ENCODE data around the gene SFXN3. TPM values are rescaled to one million over a fixed set of nuclear protein-coding genes. Genes with fewer than 3 reads are reported as not detected.

Gene SFXN3
- total and polyA plus RNA-seq, 2 of the 13 experiments (the other 11 are each of a cell fraction or from before 2014, with no cell fraction given), result 16.8 to 71.5 TPM

GRCh38 chr10:100998991-100999741 is 31.9 kb upstream of the SFXN3 start (continued):
- TF ChIP-seq, protein P1, sequence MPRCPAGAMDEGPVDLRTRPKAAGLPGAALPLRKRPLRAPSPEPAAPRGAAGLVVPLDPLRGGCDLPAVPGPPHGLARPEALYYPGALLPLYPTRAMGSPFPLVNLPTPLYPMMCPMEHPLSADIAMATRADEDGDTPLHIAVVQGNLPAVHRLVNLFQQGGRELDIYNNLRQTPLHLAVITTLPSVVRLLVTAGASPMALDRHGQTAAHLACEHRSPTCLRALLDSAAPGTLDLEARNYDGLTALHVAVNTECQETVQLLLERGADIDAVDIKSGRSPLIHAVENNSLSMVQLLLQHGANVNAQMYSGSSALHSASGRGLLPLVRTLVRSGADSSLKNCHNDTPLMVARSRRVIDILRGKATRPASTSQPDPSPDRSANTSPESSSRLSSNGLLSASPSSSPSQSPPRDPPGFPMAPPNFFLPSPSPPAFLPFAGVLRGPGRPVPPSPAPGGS (CRISPR knock-in tag; IDR thresholded peaks at IDR 0.05), result peak; percentile 68; the same call in 1 of the 2 replicates
- no peak for TF ChIP-seq LCORL (IDR thresholded peaks at IDR 0.05)
- peak; percentile 40 for TF ChIP-seq LCORL (CRISPR knock-in tag; IDR thresholded peaks at IDR 0.05)
- TF ChIP-seq ZNF614 (CRISPR knock-in tag; IDR thresholded peaks at IDR 0.05; ENCODE audit: borderline replicate concordance), result peak; percentile 60; the same call in 1 of the 2 replicates
- 0 out of 2 replicates have a peak, but pooled peaks have one; percentile 31 for TF ChIP-seq HNRNPUL1 (IDR thresholded peaks at IDR 0.05; ENCODE audit: low read depth, low read length)
- TF ChIP-seq ZSCAN12 (CRISPR knock-in tag; IDR thresholded peaks at IDR 0.05), result no peak
- no peak for TF ChIP-seq JUND (CRISPR knock-in tag; IDR thresholded peaks at IDR 0.05)
- TF ChIP-seq ZNF816 (CRISPR knock-in tag; IDR thresholded peaks at IDR 0.05; ENCODE audit: borderline replicate concordance), result peak; percentile 33; the same call in 1 of the 2 replicates
- peak; percentile 66 for TF ChIP-seq YY1 (IDR thresholded peaks at IDR 0.05; ENCODE audit: insufficient read depth, insufficient replicate concordance, low read depth, low read length)
- TF ChIP-seq ZSCAN30 (CRISPR knock-in tag; IDR thresholded peaks at IDR 0.05), result no peak
- peak; percentile 62; the same call in 1 of the 2 replicates for TF ChIP-seq CBX5 (CRISPR knock-in tag; IDR thresholded peaks at IDR 0.05; ENCODE audit: borderline replicate concordance)
- TF ChIP-seq, protein P2, sequence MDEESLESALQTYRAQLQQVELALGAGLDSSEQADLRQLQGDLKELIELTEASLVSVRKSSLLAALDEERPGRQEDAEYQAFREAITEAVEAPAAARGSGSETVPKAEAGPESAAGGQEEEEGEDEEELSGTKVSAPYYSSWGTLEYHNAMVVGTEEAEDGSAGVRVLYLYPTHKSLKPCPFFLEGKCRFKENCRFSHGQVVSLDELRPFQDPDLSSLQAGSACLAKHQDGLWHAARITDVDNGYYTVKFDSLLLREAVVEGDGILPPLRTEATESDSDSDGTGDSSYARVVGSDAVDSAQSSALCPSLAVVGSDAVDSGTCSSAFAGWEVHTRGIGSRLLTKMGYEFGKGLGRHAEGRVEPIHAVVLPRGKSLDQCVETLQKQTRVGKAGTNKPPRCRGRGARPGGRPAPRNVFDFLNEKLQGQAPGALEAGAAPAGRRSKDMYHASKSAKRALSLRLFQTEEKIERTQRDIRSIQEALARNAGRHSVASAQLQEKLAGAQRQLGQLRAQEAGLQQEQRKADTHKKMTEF (CRISPR knock-in tag; IDR thresholded peaks at IDR 0.05), result peak; percentile 87; the same call in 1 of the 2 replicates
- TF ChIP-seq ZNF589 (CRISPR knock-in tag; conservative IDR thresholded peaks at IDR 0.05), result no peak
- peak; percentile 88 for TF ChIP-seq TAF15 (IDR thresholded peaks at IDR 0.05; ENCODE audit: low read depth, low read length, poor library complexity, severe bottlenecking)
- 0 out of 2 replicates have a peak, but pooled peaks have one; percentile 58 for TF ChIP-seq ZNF557 (CRISPR knock-in tag; IDR thresholded peaks at IDR 0.05)
- TF ChIP-seq, protein P3, sequence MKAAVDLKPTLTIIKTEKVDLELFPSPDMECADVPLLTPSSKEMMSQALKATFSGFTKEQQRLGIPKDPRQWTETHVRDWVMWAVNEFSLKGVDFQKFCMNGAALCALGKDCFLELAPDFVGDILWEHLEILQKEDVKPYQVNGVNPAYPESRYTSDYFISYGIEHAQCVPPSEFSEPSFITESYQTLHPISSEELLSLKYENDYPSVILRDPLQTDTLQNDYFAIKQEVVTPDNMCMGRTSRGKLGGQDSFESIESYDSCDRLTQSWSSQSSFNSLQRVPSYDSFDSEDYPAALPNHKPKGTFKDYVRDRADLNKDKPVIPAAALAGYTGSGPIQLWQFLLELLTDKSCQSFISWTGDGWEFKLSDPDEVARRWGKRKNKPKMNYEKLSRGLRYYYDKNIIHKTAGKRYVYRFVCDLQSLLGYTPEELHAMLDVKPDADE (CRISPR knock-in tag; IDR thresholded peaks at IDR 0.05), result peak; percentile 38; the same call in 1 of the 2 replicates
- peak; percentile 54; the same call in 1 of the 2 replicates for TF ChIP-seq KAT8 (CRISPR knock-in tag; IDR thresholded peaks at IDR 0.05)
- TF ChIP-seq ZNF292 (CRISPR knock-in tag; IDR thresholded peaks at IDR 0.05; ENCODE audit: borderline replicate concordance, low read depth), result no peak
- TF ChIP-seq ZNF333 (CRISPR knock-in tag; IDR thresholded peaks at IDR 0.05; ENCODE audit: borderline replicate concordance), result peak; percentile 55; the same call in 1 of the 2 replicates
- no peak; the same call in none of the 2 replicates for TF ChIP-seq ZMAT3 (CRISPR knock-in tag; conservative IDR thresholded peaks at IDR 0.05)
- no peak for TF ChIP-seq ZNF207 (IDR thresholded peaks at IDR 0.05; ENCODE audit: borderline replicate concordance)
- peak; percentile 71; the same call in 1 of the 2 replicates for TF ChIP-seq ZNF768 (CRISPR knock-in tag; IDR thresholded peaks at IDR 0.05)
- peak; percentile 84; the same call in 1 of the 2 replicates for TF ChIP-seq ZNF678 (CRISPR knock-in tag; IDR thresholded peaks at IDR 0.05)
- no peak for TF ChIP-seq SYNCRIP (IDR thresholded peaks at IDR 0.05; ENCODE audit: insufficient read depth, low read depth, low read length)
- TF ChIP-seq NPAS2 (CRISPR knock-in tag; IDR thresholded peaks at IDR 0.05; ENCODE audit: borderline replicate concordance), result peak; percentile 44; the same call in 1 of the 2 replicates
- no peak for TF ChIP-seq EED (CRISPR knock-in tag; IDR thresholded peaks at IDR 0.05)
- TF ChIP-seq PPARG (CRISPR knock-in tag; conservative IDR thresholded peaks at IDR 0.05), result peak; percentile 59; the same call in 1 of the 2 replicates
- TF ChIP-seq NCOA2 (CRISPR knock-in tag; IDR thresholded peaks at IDR 0.05), result peak; percentile 14; the same call in 1 of the 2 replicates
